Tibial nerve (tissue), 4 donors: Measurements from ENCODE around the gene ACTR6. TPM values are rescaled to one million over a fixed set of nuclear protein-coding genes. Genes with fewer than 3 reads are reported as not detected.

Experiments used
- DNase-seq, 2 donors: peaks; one replicate each; pipeline ENCODE4 v3.0.0-alpha.2; 2019; ENCODE audit warnings: low spot score in 2 of 2
- H3K27ac ChIP-seq, 4 donors: fragments of 200-600 bp; sonication (generic) in 3 of 4; one replicate each; pipeline ENCODE4 v1.5.1; 2017 to 2019; ENCODE audit warnings: mild to moderate bottlenecking in 1 of 4
- H3K27me3 ChIP-seq, 2 donors: fragments of 200-600 bp; sonication (generic) in 1 of 2; one replicate each; pipeline versions ENCODE4 v1.5.1 to v1.6.0; 2017 to 2019
- H3K36me3 ChIP-seq, 3 donors: fragments of 200-600 bp; sonication (generic); one replicate each; pipeline ENCODE4 v1.5.1; 2018 to 2019
- H3K4me1 ChIP-seq, 4 donors: fragments of 200-600 bp; sonication (generic) in 3 of 4; one replicate each; pipeline ENCODE4 v1.5.1; 2017 to 2019
- H3K4me3 ChIP-seq, 4 donors: fragments of 200-600 bp; sonication (generic) in 3 of 4; one replicate each; pipeline ENCODE4 v1.5.1; 2017 to 2019; ENCODE audit warnings: mild to moderate bottlenecking in 1 of 4, moderate library complexity in 1 of 4
- H3K9me3 ChIP-seq, 4 donors: fragments of 200-600 bp; sonication (generic) in 3 of 4; one replicate each; pipeline ENCODE4 v1.5.1; 2017 to 2019
- EP300 ChIP-seq, 2 donors: sonication (generic); formaldehyde crosslinking; IDR thresholded peaks; one replicate each; pipeline ENCODE4 v1.6.1; 2017; ENCODE audit warnings: antibody characterized with exemption in 2 of 2, mild to moderate bottlenecking in 1 of 2
- POLR2A ChIP-seq, 2 donors: fragments of 450-650 bp; IDR thresholded peaks; one replicate each; pipeline ENCODE4 v1.6.1; 2017; ENCODE audit warnings: antibody characterized with exemption in 2 of 2, mild to moderate bottlenecking in 2 of 2, moderate library complexity in 2 of 2
- WGBS, 2 donors: methylation state at CpG; one replicate each; pipeline ENCODE4 v1.1.5; 2018; 5-methylcytosine and 5-hydroxymethylcytosine counted together
- total RNA-seq, 4 donors: library from RNA; depleted of rRNA; stranded (reverse); fragments of >200 nt; gene quantifications; one replicate each; pipeline ENCODE4 v1.1.0, GENCODE V29; 2016
- TF ChIP-seq, protein P1 (sequence below), 5 experiments: fragments of 200-600 bp in 3 of 5; fragments of 450-650 bp in 2 of 5; sonication (generic) in 3 of 5; IDR thresholded peaks; one replicate each; pipeline ENCODE4 v1.5.1; 2016 to 2019; ENCODE audit warnings: antibody characterized with exemption in 5 of 5, mild to moderate bottlenecking in 3 of 5, moderate library complexity in 2 of 5

The ACTR6 gene
- total RNA-seq, 4 donors from 2014 or later: 11.1 to 19.5 (median 15.5) TPM

DNA sequence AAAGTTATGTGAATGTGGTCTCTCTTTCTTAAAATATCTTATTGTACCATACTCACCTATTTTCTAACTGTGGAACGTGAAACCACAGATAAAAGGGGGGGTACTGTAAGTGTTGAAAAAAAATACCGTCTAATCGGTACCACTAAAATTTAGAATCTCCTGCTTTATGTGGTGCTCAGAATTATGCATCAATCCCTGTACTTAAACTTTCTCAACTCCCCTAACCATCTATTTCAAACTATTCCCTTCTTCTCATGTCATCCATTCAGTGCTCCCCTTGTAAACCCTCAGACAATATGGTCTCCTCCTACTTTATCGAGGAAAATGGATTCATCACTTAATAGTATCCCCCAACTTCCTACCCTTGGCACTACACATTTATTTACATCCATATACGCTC is 42.5 kb downstream of the ACTR6 start:
- no peaks in the 10 kb centered on the region for H3K36me3 ChIP-seq
- TF ChIP-seq POLR2A (IDR thresholded peaks at IDR 0.05) (no peak), EP300 (IDR thresholded peaks at IDR 0.05) (no peak)
- TF ChIP-seq, protein P1, sequence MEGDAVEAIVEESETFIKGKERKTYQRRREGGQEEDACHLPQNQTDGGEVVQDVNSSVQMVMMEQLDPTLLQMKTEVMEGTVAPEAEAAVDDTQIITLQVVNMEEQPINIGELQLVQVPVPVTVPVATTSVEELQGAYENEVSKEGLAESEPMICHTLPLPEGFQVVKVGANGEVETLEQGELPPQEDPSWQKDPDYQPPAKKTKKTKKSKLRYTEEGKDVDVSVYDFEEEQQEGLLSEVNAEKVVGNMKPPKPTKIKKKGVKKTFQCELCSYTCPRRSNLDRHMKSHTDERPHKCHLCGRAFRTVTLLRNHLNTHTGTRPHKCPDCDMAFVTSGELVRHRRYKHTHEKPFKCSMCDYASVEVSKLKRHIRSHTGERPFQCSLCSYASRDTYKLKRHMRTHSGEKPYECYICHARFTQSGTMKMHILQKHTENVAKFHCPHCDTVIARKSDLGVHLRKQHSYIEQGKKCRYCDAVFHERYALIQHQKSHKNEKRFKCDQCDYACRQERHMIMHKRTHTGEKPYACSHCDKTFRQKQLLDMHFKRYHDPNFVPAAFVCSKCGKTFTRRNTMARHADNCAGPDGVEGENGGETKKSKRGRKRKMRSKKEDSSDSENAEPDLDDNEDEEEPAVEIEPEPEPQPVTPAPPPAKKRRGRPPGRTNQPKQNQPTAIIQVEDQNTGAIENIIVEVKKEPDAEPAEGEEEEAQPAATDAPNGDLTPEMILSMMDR (IDR thresholded peaks at IDR 0.05): no peak
- no peak overlapping the region for H3K27ac ChIP-seq
- no peak overlapping the region for H3K4me3 ChIP-seq
- H3K27me3 ChIP-seq: no peaks in the 10 kb centered on the region
- WGBS, 2 donors: 92 to 93% methylated on average over 5 of the region's 5 CpGs
- no peak for DNase-seq
- H3K4me1 ChIP-seq: no peaks in the 10 kb centered on the region
- no peaks in the 10 kb centered on the region for H3K9me3 ChIP-seq

DNA sequence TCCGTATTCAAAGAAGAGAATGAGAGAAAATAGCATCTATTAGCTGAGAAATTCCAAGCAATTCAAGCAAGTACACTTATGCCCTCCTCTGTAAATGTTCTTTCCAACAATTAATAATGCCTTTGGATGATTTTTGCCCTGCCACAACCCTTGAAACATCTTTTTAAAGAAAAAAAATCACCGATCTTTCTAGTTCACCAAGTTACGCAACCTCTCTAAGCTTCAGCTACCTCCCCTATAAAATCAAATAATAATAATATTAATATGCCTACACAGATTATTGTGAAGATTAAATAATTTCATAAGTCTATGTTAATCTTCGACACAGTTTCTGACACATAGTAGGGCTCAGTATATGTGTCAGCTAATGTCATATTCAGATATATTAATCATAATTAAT is 47.1 kb downstream of the ACTR6 start:
- Histone ChIP-seq H3K27ac (no peak overlapping the region), H3K4me3 (no peak overlapping the region), H3K9me3 (no peaks in the 10 kb centered on the region), H3K36me3 (no peaks in the 10 kb centered on the region), H3K4me1 (no peaks in the 10 kb centered on the region), H3K27me3 (no peaks in the 10 kb centered on the region)
- DNase-seq: no peak
- WGBS, 2 donors: 94% methylated on average over 4 of the region's 4 CpGs
- TF ChIP-seq, protein P1 (IDR thresholded peaks at IDR 0.05): no peak
- TF ChIP-seq POLR2A (IDR thresholded peaks at IDR 0.05): no peak

DNA sequence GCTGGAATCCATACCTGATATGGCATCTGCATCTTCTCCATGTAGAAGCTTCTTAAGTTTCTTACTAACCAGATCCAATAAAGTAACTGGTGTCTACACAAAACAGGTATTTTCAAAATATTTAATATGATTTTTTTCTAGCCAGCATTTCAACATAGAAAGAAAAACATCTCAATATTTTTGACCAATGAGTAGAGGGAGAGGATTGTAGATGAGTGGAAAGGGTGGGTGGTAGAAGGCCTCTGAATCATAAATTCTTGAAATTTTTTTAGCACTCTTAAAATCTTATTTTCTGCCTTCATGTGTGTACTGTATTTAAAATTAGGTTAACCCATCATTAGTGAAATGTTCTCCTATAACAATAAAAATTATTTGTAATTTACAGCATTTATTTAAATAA is 48.3 kb downstream of the ACTR6 start:
- no peaks in the 10 kb centered on the region for H3K4me1 ChIP-seq
- H3K9me3 ChIP-seq: no peaks in the 10 kb centered on the region
- H3K27ac ChIP-seq: no peak overlapping the region
- H3K36me3 ChIP-seq: no peaks in the 10 kb centered on the region
- TF ChIP-seq EP300 (IDR thresholded peaks at IDR 0.05) (no peak), POLR2A (IDR thresholded peaks at IDR 0.05) (no peak)
- TF ChIP-seq, protein P1 (IDR thresholded peaks at IDR 0.05): no peak
- no peak for DNase-seq
- H3K27me3 ChIP-seq: no peaks in the 10 kb centered on the region
- H3K4me3 ChIP-seq: no peak overlapping the region

DNA sequence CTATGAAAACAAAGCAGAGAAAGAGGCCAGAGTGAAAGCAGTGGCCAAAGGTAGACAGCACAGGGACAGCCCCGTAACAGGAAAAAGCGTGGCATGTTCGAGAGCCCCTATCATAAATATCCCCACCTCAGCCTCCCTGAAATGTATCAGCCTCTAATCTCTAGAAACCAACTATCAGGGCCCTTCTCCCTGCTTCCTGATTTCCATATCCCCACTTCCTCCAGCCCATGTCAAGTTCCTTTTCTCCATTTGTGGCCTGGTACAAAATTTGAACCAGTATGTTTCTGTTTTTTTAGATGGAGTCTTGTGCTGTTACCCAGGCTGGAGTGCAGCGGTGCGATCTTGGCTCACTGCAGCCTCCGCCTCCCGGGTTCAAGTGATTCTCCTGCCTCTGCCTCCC is 49.3 kb downstream of the ACTR6 start:
- no peaks in the 10 kb centered on the region for H3K27me3 ChIP-seq
- H3K4me3 ChIP-seq: no peak overlapping the region
- no peaks in the 10 kb centered on the region for H3K4me1 ChIP-seq
- no peak for DNase-seq
- TF ChIP-seq EP300 (IDR thresholded peaks at IDR 0.05): no peak
- no peaks in the 10 kb centered on the region for H3K9me3 ChIP-seq
- 92 to 93% methylated on average over 7 of the region's 7 CpGs for WGBS, 2 donors
- no peak overlapping the region for H3K27ac ChIP-seq
- no peaks in the 10 kb centered on the region for H3K36me3 ChIP-seq

DNA sequence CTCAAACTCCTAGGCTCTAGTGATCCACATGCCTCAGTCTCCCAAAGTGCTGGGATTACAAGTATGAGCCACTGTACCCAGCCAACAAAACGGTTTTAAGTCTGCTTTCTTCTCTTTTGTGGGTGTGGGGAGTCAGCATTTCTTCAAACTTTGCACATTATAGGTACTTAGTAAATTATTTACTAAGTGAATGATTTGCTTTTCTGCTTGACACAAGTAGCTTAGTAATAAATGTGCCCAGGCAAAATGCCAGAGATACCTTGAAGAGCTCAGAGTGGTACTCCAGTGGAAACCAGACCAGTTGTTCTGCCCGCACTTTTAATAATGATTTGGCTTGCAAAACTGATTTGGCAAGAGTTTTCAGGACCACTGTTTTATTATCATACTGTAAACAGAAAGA is 51.3 kb downstream of the ACTR6 start:
- Histone ChIP-seq H3K27me3 (no peaks in the 10 kb centered on the region), H3K4me3 (no peak overlapping the region), H3K27ac (no peak overlapping the region), H3K4me1 (no peaks in the 10 kb centered on the region), H3K9me3 (no peaks in the 10 kb centered on the region), H3K36me3 (no peaks in the 10 kb centered on the region)
- TF ChIP-seq POLR2A (IDR thresholded peaks at IDR 0.05) (no peak), EP300 (IDR thresholded peaks at IDR 0.05) (no peak)
- TF ChIP-seq, protein P1 (IDR thresholded peaks at IDR 0.05): no peak
- WGBS, 2 donors: 78 to 91% methylated on average over 2 of the region's 2 CpGs
- no peak for DNase-seq

DNA sequence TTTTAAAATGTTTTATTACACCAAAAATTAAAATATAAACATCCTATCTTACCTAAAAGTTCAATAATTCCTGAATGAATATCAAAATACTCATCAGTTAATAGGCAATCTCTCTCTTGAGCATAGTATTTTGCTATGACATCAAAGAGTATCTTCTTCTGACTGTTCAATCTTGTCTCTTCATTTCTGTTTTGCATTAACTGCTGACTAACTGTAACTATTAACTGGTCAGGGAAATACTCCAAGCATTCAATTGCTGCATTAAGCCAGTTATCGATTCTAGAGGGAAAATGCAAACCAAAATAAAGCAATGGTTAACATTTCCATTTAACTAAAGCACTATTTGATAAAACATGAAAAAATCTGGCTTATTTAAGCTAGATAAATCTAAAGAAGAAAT is 52.8 kb downstream of the ACTR6 start:
- H3K27ac ChIP-seq: no peak overlapping the region
- TF ChIP-seq, protein P1 (IDR thresholded peaks at IDR 0.05): no peak
- TF ChIP-seq POLR2A (IDR thresholded peaks at IDR 0.05): no peak
- no peak for TF ChIP-seq EP300 (IDR thresholded peaks at IDR 0.05)
- no peak overlapping the region for H3K4me3 ChIP-seq
- no peaks in the 10 kb centered on the region for H3K4me1 ChIP-seq
- no peaks in the 10 kb centered on the region for H3K9me3 ChIP-seq
- no peak for DNase-seq
- H3K27me3 ChIP-seq: no peaks in the 10 kb centered on the region
- WGBS, 2 donors: 96 to 97% methylated on average over 1 of the region's 1 CpG
- no peaks in the 10 kb centered on the region for H3K36me3 ChIP-seq
